MM.1S (cell line): Measurements from ENCODE around the gene PDLIM5.

Source experiments
- DNase-seq: peaks from one replicate; pipeline ENCODE4 v3.0.0-alpha.2; 2015
- H2AFZ ChIP-seq: fragments of 300-600 bp; sonication (generic); 2 replicates; pipeline ENCODE4 v1.6.0; 2016; ENCODE audit warnings: antibody characterized with exemption, low read length
- H3F3A ChIP-seq: fragments of 300-600 bp; sonication (generic); 2 replicates; pipeline ENCODE4 v1.6.1; 2016; ENCODE audit warnings: mild to moderate bottlenecking, antibody characterized with exemption, low read length, moderate library complexity, mixed read lengths; ENCODE audit not compliant: insufficient read depth
- H3K27ac ChIP-seq: fragments of 300-600 bp; sonication (generic); 2 replicates; pipeline ENCODE4 v1.5.1; 2016; ENCODE audit warnings: mild to moderate bottlenecking, low read length
- H3K27me3 ChIP-seq: fragments of 300-600 bp; sonication (generic); replicated peaks from 2 replicates; pipeline ENCODE4 v1.6.0; 2016; ENCODE audit warnings: low read length; ENCODE audit not compliant: insufficient read depth
- H3K36me3 ChIP-seq: fragments of 300-600 bp; sonication (generic); replicated peaks from 2 replicates; pipeline ENCODE4 v1.6.1; 2016; ENCODE audit warnings: mild to moderate bottlenecking, low read length, mixed read lengths; ENCODE audit not compliant: insufficient read depth
- H3K4me1 ChIP-seq: fragments of 300-600 bp; sonication (generic); 2 replicates; pipeline ENCODE4 v1.6.1; 2016; ENCODE audit warnings: low read length, mixed read lengths
- H3K4me2 ChIP-seq: fragments of 300-600 bp; sonication (generic); 2 replicates; pipeline ENCODE4 v1.6.0; 2016; ENCODE audit warnings: low read depth, low read length
- H3K4me3 ChIP-seq: fragments of 300-600 bp; sonication (generic); 2 replicates; pipeline ENCODE4 v1.5.1; 2016; ENCODE audit warnings: low read length, mixed read lengths
- H3K79me2 ChIP-seq: fragments of 300-600 bp; sonication (generic); 2 replicates; pipeline ENCODE4 v1.6.1; 2016; ENCODE audit warnings: mixed run types, low read length, mixed read lengths
- H3K9ac ChIP-seq: fragments of 300-600 bp; sonication (generic); 2 replicates; pipeline ENCODE4 v1.6.1; 2016; ENCODE audit warnings: low read length, mixed read lengths
- H3K9me2 ChIP-seq: fragments of 300-600 bp; sonication (generic); replicated peaks from 2 replicates; pipeline ENCODE4 v1.6.1; 2016; ENCODE audit warnings: mild to moderate bottlenecking, low read length, mixed read lengths; ENCODE audit not compliant: insufficient read depth
- H3K9me3 ChIP-seq: fragments of 300-600 bp; sonication (generic); replicated peaks from 2 replicates; pipeline ENCODE4 v1.6.1; 2016; ENCODE audit warnings: mild to moderate bottlenecking, low read length, mixed read lengths; ENCODE audit not compliant: insufficient read depth
- H4K20me1 ChIP-seq: fragments of 300-600 bp; sonication (generic); 2 replicates; pipeline ENCODE4 v1.6.1; 2016; ENCODE audit warnings: mild to moderate bottlenecking, low read length, moderate library complexity, mixed read lengths; ENCODE audit not compliant: insufficient read depth
- EZH2 ChIP-seq: fragments of 300-600 bp; sonication (generic); optimal IDR thresholded peaks from 2 replicates; pipeline ENCODE3; 2017; ENCODE audit warnings: low read depth, mild to moderate bottlenecking, antibody characterized with exemption, low read length, mixed read lengths
- EZH2phosphoT487 ChIP-seq: fragments of 300-600 bp; sonication (generic); IDR thresholded peaks from 2 replicates; pipeline ENCODE4 v1.6.1; 2018; ENCODE audit warnings: antibody characterized with exemption, low read length
- TF ChIP-seq, protein P1 (sequence below): fragments of 300-600 bp; sonication (generic); IDR thresholded peaks from 2 replicates; pipeline ENCODE4 v1.5.1; 2016; ENCODE audit warnings: antibody characterized with exemption, low read length, mixed read lengths

PDLIM5 gene

DNA sequence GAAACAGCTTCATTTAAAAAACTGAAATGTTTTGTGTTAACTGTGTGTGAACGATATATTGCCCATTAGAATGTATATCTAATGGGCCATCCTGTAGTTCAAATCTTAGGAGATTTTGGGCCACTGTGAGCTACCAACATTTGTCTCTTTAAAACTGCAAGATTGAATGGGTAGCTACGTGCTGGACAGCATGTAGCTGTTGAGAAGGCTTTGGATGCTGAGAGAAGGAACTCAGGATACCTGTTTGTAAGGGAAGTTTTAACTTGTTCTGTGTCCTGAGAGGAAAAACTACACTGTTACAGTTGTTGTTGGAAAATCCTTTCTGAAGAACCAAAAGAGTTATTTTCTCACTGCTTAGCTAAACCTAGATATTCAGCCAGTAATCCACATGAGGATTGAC, 45.9 kb downstream of the PDLIM5 start:
- Histone ChIP-seq H4K20me1 (no peaks in the 10 kb centered on the region), H3K27me3 (no peaks in the 10 kb centered on the region), H3K9ac (no peak overlapping the region), H3K27ac (no peak overlapping the region), H3K9me2 (no peaks in the 10 kb centered on the region), H3K36me3 (no peaks in the 10 kb centered on the region), H3K9me3 (no peaks in the 10 kb centered on the region), H3K4me3 (no peak overlapping the region), H3K79me2 (no peaks in the 10 kb centered on the region), H3F3A (no peaks in the 10 kb centered on the region), H3K4me2 (no peak overlapping the region), H3K4me1 (no peaks in the 10 kb centered on the region), H2AFZ (no peak overlapping the region)
- TF ChIP-seq EZH2phosphoT487 (no peak), EZH2 (no peak)
- TF ChIP-seq, protein P1, sequence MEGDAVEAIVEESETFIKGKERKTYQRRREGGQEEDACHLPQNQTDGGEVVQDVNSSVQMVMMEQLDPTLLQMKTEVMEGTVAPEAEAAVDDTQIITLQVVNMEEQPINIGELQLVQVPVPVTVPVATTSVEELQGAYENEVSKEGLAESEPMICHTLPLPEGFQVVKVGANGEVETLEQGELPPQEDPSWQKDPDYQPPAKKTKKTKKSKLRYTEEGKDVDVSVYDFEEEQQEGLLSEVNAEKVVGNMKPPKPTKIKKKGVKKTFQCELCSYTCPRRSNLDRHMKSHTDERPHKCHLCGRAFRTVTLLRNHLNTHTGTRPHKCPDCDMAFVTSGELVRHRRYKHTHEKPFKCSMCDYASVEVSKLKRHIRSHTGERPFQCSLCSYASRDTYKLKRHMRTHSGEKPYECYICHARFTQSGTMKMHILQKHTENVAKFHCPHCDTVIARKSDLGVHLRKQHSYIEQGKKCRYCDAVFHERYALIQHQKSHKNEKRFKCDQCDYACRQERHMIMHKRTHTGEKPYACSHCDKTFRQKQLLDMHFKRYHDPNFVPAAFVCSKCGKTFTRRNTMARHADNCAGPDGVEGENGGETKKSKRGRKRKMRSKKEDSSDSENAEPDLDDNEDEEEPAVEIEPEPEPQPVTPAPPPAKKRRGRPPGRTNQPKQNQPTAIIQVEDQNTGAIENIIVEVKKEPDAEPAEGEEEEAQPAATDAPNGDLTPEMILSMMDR = no peak
- no peak for DNase-seq

DNA sequence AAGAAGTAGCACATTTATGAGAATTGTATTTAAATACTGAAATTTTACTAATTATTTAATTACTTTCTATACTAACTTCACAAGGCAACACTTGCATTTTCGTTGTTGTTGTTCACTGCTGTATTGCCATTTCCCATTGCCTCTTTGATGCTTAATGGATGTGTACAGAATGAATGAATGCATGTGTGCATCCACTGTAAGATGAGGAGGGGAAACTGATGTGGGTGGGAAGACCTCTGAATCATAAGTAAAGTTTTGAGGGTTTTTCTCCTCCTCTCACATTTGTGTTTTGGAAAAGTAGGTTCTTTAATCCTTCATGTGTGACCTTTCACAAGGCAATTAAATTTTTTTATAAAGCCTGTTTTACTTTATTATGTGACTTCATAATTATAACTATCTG, 46.8 kb downstream of the PDLIM5 start:
- Histone ChIP-seq H3K9me2 (no peaks in the 10 kb centered on the region), H3K9me3 (no peaks in the 10 kb centered on the region)

DNA sequence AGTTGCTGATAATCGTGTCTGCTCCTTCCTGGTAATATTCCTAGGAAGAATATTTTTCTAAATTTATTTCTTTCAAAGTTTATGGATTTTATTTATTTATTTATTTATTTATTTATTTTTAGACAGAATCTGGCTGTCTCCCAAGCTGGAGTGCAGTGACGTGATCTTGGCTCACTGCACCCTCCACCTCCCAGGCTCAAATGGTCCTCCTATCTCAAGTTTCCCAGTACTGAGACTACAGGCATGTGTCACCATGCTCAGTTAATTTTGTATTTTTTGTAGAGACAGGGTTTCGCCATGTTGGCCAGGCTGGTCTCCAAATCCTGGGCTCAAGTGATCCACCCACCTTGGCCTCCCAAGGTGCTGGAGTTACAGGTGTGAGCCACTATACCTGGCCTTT, 48.9 kb downstream of the PDLIM5 start:
- H3K4me3 ChIP-seq = no peak overlapping the region
- no peak overlapping the region for H3K27ac ChIP-seq
- DNase-seq = no peak
- TF ChIP-seq, protein P1 = no peak
- TF ChIP-seq EZH2phosphoT487 (no peak), EZH2 (no peak)
- H3K4me2 ChIP-seq = no peak overlapping the region
- no peaks in the 10 kb centered on the region for H3K36me3 ChIP-seq
- H3K9me2 ChIP-seq = no peaks in the 10 kb centered on the region
- H4K20me1 ChIP-seq = no peaks in the 10 kb centered on the region
- no peaks in the 10 kb centered on the region for H3K9me3 ChIP-seq
- H3F3A ChIP-seq = no peaks in the 10 kb centered on the region
- no peaks in the 10 kb centered on the region for H3K27me3 ChIP-seq
- no peaks in the 10 kb centered on the region for H3K79me2 ChIP-seq
- H3K9ac ChIP-seq = no peak overlapping the region
- no peaks in the 10 kb centered on the region for H3K4me1 ChIP-seq
- H2AFZ ChIP-seq = no peak overlapping the region

More for the DNA sequence above, 46.8 kb downstream of the PDLIM5 start:
- Histone ChIP-seq H3K4me1 (no peaks in the 10 kb centered on the region), H3K79me2 (no peaks in the 10 kb centered on the region), H3K36me3 (no peaks in the 10 kb centered on the region), H4K20me1 (no peaks in the 10 kb centered on the region), H3K4me2 (no peak overlapping the region), H3F3A (no peaks in the 10 kb centered on the region), H3K4me3 (no peak overlapping the region), H3K9ac (no peak overlapping the region), H3K27ac (no peak overlapping the region), H3K27me3 (no peaks in the 10 kb centered on the region), H2AFZ (no peak overlapping the region)
- no peak for DNase-seq
- TF ChIP-seq EZH2phosphoT487 (no peak), EZH2 (no peak)
- TF ChIP-seq, protein P1 = no peak
